A549 (cell line): ENCODE measurements around the gene TAF4.

Experiments
- BHLHE40 ChIP-seq: IDR thresholded peaks from 2 replicates; pipeline ENCODE4 v1.6.1; 2012; ENCODE audit warnings: low read depth, low read length, inconsistent platforms
- EP300 ChIP-seq, 2 experiments: fragments of >200 bp; sonication (Bioruptor Twin); formaldehyde crosslinking; IDR thresholded peaks; 2 replicates in 1 of 2; 3 replicates in 1 of 2; pipeline ENCODE4 v1.6.1; 2016 to 2017
- FOSL2 ChIP-seq, 2 experiments: fragments of 450-650 bp in 1 of 2; fragments of >200 bp in 1 of 2; sonication (Bioruptor Twin) in 1 of 2; formaldehyde crosslinking; IDR thresholded peaks; 2 replicates each; pipeline versions ENCODE4 v1.5.0 to v1.6.1; 2016 to 2020; ENCODE audit warnings: mild to moderate bottlenecking in 1 of 2, moderate library complexity in 1 of 2
- JUN ChIP-seq, 2 experiments: fragments of >200 bp; sonication (Bioruptor Twin); formaldehyde crosslinking; IDR thresholded peaks; 2 replicates in 1 of 2; 3 replicates in 1 of 2; pipeline ENCODE4 v1.6.1; 2016 to 2017
- NR3C1 ChIP-seq: fragments of >200 bp; sonication (Bioruptor Twin); formaldehyde crosslinking; IDR thresholded peaks from 3 replicates; pipeline ENCODE4 v1.6.1; 2017
- POLR2AphosphoS2 ChIP-seq: conservative IDR thresholded peaks from 2 replicates; pipeline ENCODE4 v1.6.1; 2012; ENCODE audit warnings: low read length, improper control_type of control experiment, inconsistent platforms
- RFX5 ChIP-seq: fragments of 450-650 bp; IDR thresholded peaks from 2 replicates; pipeline ENCODE4 v1.7.1; 2014; ENCODE audit warnings: antibody characterized with exemption, mild to moderate bottlenecking, moderate library complexity
- TF ChIP-seq, protein P1 (sequence below): IDR thresholded peaks from 2 replicates; pipeline ENCODE4 v1.6.1; 2012
- TF ChIP-seq, protein P2 (sequence below): IDR thresholded peaks from 2 replicates; pipeline ENCODE4 v1.6.1; 2012; ENCODE audit warnings: low read depth, borderline replicate concordance
- TF ChIP-seq, protein P3 (sequence below): fragments of 200-600 bp; sonication (generic); IDR thresholded peaks from 2 replicates; pipeline ENCODE4 v1.6.1; 2016; ENCODE audit warnings: antibody characterized with exemption, mild to moderate bottlenecking, moderate library complexity
- TF ChIP-seq, protein P4 (sequence below): fragments of >200 bp; sonication (Bioruptor Twin); formaldehyde crosslinking; IDR thresholded peaks from 3 replicates; pipeline ENCODE4 v1.5.1; 2016

DNA sequence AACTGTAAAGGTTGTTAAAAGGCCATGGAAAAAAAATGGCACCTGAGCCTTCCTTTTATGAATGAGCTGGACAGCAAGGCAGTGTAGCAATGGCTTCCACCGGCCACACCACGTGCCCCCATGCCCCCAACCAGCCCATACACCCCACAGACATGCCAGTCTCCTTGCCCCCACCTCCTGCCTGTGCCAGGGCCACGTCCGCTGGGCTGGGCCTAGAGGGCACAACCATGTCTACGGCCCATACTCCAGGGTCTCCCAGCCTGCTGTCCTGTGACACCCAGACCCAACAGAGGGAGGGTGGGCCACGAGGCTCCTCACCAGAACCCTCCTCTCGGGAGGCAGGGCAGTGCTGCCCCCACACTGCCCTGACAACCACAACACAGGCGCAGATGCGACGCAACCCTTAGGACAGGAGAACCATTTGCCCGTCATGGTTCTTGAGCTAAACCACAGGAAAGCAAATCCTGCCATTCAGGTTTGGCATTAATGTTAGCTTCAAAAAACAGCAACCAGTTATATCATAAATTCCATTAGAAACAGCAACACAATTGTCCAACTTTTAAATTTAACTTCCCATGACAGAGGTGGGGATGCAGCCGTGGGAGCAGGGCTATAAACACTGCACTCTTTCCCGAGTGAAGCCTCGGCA lies 50.7 kb downstream of the TAF4 start:
- TF ChIP-seq, protein P1, sequence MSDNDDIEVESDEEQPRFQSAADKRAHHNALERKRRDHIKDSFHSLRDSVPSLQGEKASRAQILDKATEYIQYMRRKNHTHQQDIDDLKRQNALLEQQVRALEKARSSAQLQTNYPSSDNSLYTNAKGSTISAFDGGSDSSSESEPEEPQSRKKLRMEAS: no peak
- TF ChIP-seq FOSL2 (IDR thresholded peaks at IDR 0.05) (no peak), FOSL2 (CRISPR knock-in tag; IDR thresholded peaks at IDR 0.05) (no peak), EP300 (IDR thresholded peaks at IDR 0.05) (no peak), RFX5 (no peak), POLR2AphosphoS2 (no peak), NR3C1 (no peak), BHLHE40 (no peak), JUN (IDR thresholded peaks at IDR 0.05) (no peak)
- TF ChIP-seq, protein P2, sequence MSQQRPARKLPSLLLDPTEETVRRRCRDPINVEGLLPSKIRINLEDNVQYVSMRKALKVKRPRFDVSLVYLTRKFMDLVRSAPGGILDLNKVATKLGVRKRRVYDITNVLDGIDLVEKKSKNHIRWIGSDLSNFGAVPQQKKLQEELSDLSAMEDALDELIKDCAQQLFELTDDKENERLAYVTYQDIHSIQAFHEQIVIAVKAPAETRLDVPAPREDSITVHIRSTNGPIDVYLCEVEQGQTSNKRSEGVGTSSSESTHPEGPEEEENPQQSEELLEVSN: no peak
- TF ChIP-seq, protein P3, sequence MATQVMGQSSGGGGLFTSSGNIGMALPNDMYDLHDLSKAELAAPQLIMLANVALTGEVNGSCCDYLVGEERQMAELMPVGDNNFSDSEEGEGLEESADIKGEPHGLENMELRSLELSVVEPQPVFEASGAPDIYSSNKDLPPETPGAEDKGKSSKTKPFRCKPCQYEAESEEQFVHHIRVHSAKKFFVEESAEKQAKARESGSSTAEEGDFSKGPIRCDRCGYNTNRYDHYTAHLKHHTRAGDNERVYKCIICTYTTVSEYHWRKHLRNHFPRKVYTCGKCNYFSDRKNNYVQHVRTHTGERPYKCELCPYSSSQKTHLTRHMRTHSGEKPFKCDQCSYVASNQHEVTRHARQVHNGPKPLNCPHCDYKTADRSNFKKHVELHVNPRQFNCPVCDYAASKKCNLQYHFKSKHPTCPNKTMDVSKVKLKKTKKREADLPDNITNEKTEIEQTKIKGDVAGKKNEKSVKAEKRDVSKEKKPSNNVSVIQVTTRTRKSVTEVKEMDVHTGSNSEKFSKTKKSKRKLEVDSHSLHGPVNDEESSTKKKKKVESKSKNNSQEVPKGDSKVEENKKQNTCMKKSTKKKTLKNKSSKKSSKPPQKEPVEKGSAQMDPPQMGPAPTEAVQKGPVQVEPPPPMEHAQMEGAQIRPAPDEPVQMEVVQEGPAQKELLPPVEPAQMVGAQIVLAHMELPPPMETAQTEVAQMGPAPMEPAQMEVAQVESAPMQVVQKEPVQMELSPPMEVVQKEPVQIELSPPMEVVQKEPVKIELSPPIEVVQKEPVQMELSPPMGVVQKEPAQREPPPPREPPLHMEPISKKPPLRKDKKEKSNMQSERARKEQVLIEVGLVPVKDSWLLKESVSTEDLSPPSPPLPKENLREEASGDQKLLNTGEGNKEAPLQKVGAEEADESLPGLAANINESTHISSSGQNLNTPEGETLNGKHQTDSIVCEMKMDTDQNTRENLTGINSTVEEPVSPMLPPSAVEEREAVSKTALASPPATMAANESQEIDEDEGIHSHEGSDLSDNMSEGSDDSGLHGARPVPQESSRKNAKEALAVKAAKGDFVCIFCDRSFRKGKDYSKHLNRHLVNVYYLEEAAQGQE: no peak
- TF ChIP-seq, protein P4, sequence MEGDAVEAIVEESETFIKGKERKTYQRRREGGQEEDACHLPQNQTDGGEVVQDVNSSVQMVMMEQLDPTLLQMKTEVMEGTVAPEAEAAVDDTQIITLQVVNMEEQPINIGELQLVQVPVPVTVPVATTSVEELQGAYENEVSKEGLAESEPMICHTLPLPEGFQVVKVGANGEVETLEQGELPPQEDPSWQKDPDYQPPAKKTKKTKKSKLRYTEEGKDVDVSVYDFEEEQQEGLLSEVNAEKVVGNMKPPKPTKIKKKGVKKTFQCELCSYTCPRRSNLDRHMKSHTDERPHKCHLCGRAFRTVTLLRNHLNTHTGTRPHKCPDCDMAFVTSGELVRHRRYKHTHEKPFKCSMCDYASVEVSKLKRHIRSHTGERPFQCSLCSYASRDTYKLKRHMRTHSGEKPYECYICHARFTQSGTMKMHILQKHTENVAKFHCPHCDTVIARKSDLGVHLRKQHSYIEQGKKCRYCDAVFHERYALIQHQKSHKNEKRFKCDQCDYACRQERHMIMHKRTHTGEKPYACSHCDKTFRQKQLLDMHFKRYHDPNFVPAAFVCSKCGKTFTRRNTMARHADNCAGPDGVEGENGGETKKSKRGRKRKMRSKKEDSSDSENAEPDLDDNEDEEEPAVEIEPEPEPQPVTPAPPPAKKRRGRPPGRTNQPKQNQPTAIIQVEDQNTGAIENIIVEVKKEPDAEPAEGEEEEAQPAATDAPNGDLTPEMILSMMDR: no peak
